MM.1S (cell line): ENCODE results near the gene PDZRN4.

Experiments
- DNase-seq: peaks from one replicate; pipeline ENCODE4 v3.0.0-alpha.2; 2015
- H2AFZ ChIP-seq: fragments of 300-600 bp; sonication (generic); 2 replicates; pipeline ENCODE4 v1.6.0; 2016; ENCODE audit warnings: antibody characterized with exemption, low read length
- H3F3A ChIP-seq: fragments of 300-600 bp; sonication (generic); 2 replicates; pipeline ENCODE4 v1.6.1; 2016; ENCODE audit warnings: mild to moderate bottlenecking, antibody characterized with exemption, low read length, moderate library complexity, mixed read lengths; ENCODE audit not compliant: insufficient read depth
- H3K27ac ChIP-seq: fragments of 300-600 bp; sonication (generic); 2 replicates; pipeline ENCODE4 v1.5.1; 2016; ENCODE audit warnings: mild to moderate bottlenecking, low read length
- H3K27me3 ChIP-seq: fragments of 300-600 bp; sonication (generic); replicated peaks from 2 replicates; pipeline ENCODE4 v1.6.0; 2016; ENCODE audit warnings: low read length; ENCODE audit not compliant: insufficient read depth
- H3K36me3 ChIP-seq: fragments of 300-600 bp; sonication (generic); replicated peaks from 2 replicates; pipeline ENCODE4 v1.6.1; 2016; ENCODE audit warnings: mild to moderate bottlenecking, low read length, mixed read lengths; ENCODE audit not compliant: insufficient read depth
- H3K4me1 ChIP-seq: fragments of 300-600 bp; sonication (generic); 2 replicates; pipeline ENCODE4 v1.6.1; 2016; ENCODE audit warnings: low read length, mixed read lengths
- H3K4me2 ChIP-seq: fragments of 300-600 bp; sonication (generic); 2 replicates; pipeline ENCODE4 v1.6.0; 2016; ENCODE audit warnings: low read depth, low read length
- H3K4me3 ChIP-seq: fragments of 300-600 bp; sonication (generic); 2 replicates; pipeline ENCODE4 v1.5.1; 2016; ENCODE audit warnings: low read length, mixed read lengths
- H3K79me2 ChIP-seq: fragments of 300-600 bp; sonication (generic); 2 replicates; pipeline ENCODE4 v1.6.1; 2016; ENCODE audit warnings: mixed run types, low read length, mixed read lengths
- H3K9ac ChIP-seq: fragments of 300-600 bp; sonication (generic); 2 replicates; pipeline ENCODE4 v1.6.1; 2016; ENCODE audit warnings: low read length, mixed read lengths
- H3K9me2 ChIP-seq: fragments of 300-600 bp; sonication (generic); replicated peaks from 2 replicates; pipeline ENCODE4 v1.6.1; 2016; ENCODE audit warnings: mild to moderate bottlenecking, low read length, mixed read lengths; ENCODE audit not compliant: insufficient read depth
- H3K9me3 ChIP-seq: fragments of 300-600 bp; sonication (generic); replicated peaks from 2 replicates; pipeline ENCODE4 v1.6.1; 2016; ENCODE audit warnings: mild to moderate bottlenecking, low read length, mixed read lengths; ENCODE audit not compliant: insufficient read depth
- H4K20me1 ChIP-seq: fragments of 300-600 bp; sonication (generic); 2 replicates; pipeline ENCODE4 v1.6.1; 2016; ENCODE audit warnings: mild to moderate bottlenecking, low read length, moderate library complexity, mixed read lengths; ENCODE audit not compliant: insufficient read depth
- CTCF ChIP-seq: fragments of 300-600 bp; sonication (generic); IDR thresholded peaks from 2 replicates; pipeline ENCODE4 v1.5.1; 2016; ENCODE audit warnings: antibody characterized with exemption, low read length, mixed read lengths
- EZH2 ChIP-seq: fragments of 300-600 bp; sonication (generic); optimal IDR thresholded peaks from 2 replicates; pipeline ENCODE3; 2017; ENCODE audit warnings: low read depth, mild to moderate bottlenecking, antibody characterized with exemption, low read length, mixed read lengths
- EZH2phosphoT487 ChIP-seq: fragments of 300-600 bp; sonication (generic); IDR thresholded peaks from 2 replicates; pipeline ENCODE4 v1.6.1; 2018; ENCODE audit warnings: antibody characterized with exemption, low read length

PDZRN4 gene

GRCh38 chr12:41325336-41325735 lies 137.2 kb downstream of the PDZRN4 start:
- H3F3A ChIP-seq, result no peaks in the 10 kb centered on the region
- no peaks in the 10 kb centered on the region for H4K20me1 ChIP-seq
- H3K4me1 ChIP-seq, result no peaks in the 10 kb centered on the region
- no peak overlapping the region for H3K4me2 ChIP-seq
- no peaks in the 10 kb centered on the region for H3K27me3 ChIP-seq
- H2AFZ ChIP-seq, result no peak overlapping the region
- H3K9ac ChIP-seq, result no peak overlapping the region
- no peak overlapping the region for H3K4me3 ChIP-seq
- DNase-seq, result no peak
- H3K9me2 ChIP-seq, result no peaks in the 10 kb centered on the region
- no peaks in the 10 kb centered on the region for H3K9me3 ChIP-seq
- no peaks in the 10 kb centered on the region for H3K79me2 ChIP-seq
- TF ChIP-seq EZH2, result no peak
- no peak for TF ChIP-seq EZH2phosphoT487
- TF ChIP-seq CTCF, result no peak
- no peaks in the 10 kb centered on the region for H3K36me3 ChIP-seq
- H3K27ac ChIP-seq, result no peak overlapping the region

GRCh38 chr12:41327096-41327895 lies 139.2 kb downstream of the PDZRN4 start:
- Histone ChIP-seq H3K9me2 (no peaks in the 10 kb centered on the region), H2AFZ (no peak overlapping the region), H3K4me2 (no peak overlapping the region), H3K79me2 (no peaks in the 10 kb centered on the region), H3K27ac (no peak overlapping the region), H3K27me3 (no peaks in the 10 kb centered on the region), H3K4me3 (no peak overlapping the region), H3F3A (no peaks in the 10 kb centered on the region), H4K20me1 (no peaks in the 10 kb centered on the region), H3K36me3 (no peaks in the 10 kb centered on the region), H3K4me1 (no peaks in the 10 kb centered on the region), H3K9me3 (no peaks in the 10 kb centered on the region), H3K9ac (no peak overlapping the region)
- no peak for DNase-seq
- TF ChIP-seq CTCF (no peak), EZH2phosphoT487 (no peak)

GRCh38 chr12:41333974-41334373 lies 145.9 kb downstream of the PDZRN4 start:
- H3K36me3 ChIP-seq, result no peaks in the 10 kb centered on the region
- H3K4me2 ChIP-seq, result no peak overlapping the region
- TF ChIP-seq EZH2 (no peak), CTCF (no peak), EZH2phosphoT487 (no peak)
- no peak overlapping the region for H2AFZ ChIP-seq
- DNase-seq, result no peak
- no peaks in the 10 kb centered on the region for H3K27me3 ChIP-seq
- H3K9ac ChIP-seq, result no peak overlapping the region
- H4K20me1 ChIP-seq, result no peaks in the 10 kb centered on the region
- no peaks in the 10 kb centered on the region for H3K9me2 ChIP-seq
- H3K4me1 ChIP-seq, result no peaks in the 10 kb centered on the region
- no peaks in the 10 kb centered on the region for H3F3A ChIP-seq
- H3K79me2 ChIP-seq, result no peaks in the 10 kb centered on the region
- H3K9me3 ChIP-seq, result no peaks in the 10 kb centered on the region
- no peak overlapping the region for H3K27ac ChIP-seq
- no peak overlapping the region for H3K4me3 ChIP-seq
